ENCODE results near the gene UPK1A. TPM values are rescaled to one million over a fixed set of nuclear protein-coding genes. Genes with fewer than 3 reads are reported as not detected.

UPK1A gene
- not detected for total RNA-seq

DNA sequence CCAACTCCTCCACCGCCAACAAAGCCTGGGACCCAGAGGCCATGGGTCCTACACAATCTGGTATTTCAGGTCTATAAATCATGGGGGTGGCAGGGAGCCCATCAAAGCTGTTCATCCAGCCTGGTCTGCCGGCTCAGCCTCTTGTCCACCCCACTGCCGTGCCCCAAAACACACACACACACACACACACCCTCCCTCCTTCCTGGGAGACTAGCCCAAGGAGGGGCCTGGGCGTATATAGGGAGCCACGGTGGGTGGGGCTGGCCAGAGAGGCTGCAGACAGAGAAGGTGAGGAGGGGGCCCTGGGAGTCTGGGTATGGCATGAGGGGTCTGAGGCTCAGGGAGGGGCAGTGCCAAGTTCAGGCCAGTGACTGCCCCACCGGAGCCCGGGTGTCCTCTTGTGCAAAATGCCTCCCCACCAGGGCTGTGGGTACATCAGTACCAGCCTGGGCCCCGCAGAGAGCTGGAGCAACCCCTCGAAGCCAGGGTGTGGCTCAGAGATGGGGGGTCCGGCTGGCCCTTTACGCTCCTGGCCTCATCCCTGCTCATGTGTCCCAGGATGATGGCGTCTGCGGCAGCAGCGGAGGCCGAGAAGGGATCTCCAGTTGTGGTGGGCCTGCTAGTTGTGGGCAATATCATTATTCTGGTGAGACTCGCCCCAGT, at the start of gene UPK1A:
UPK1A (plus strand) TSS at position 267 of the 663 bp plus-strand sequence; CDS start at position 563, 296 bp downstream.
- TF ChIP-seq, protein P1, sequence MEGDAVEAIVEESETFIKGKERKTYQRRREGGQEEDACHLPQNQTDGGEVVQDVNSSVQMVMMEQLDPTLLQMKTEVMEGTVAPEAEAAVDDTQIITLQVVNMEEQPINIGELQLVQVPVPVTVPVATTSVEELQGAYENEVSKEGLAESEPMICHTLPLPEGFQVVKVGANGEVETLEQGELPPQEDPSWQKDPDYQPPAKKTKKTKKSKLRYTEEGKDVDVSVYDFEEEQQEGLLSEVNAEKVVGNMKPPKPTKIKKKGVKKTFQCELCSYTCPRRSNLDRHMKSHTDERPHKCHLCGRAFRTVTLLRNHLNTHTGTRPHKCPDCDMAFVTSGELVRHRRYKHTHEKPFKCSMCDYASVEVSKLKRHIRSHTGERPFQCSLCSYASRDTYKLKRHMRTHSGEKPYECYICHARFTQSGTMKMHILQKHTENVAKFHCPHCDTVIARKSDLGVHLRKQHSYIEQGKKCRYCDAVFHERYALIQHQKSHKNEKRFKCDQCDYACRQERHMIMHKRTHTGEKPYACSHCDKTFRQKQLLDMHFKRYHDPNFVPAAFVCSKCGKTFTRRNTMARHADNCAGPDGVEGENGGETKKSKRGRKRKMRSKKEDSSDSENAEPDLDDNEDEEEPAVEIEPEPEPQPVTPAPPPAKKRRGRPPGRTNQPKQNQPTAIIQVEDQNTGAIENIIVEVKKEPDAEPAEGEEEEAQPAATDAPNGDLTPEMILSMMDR (IDR thresholded peaks at IDR 0.05), result no peak
- no peak for TF ChIP-seq POLR2A (IDR thresholded peaks at IDR 0.05)
- ATAC-seq, result no peak
- no peaks in the 10 kb centered on the region for H3K36me3 ChIP-seq (replicated peaks in 1 of 2; ENCODE audit: insufficient read depth in 1 of 2, low read depth in 2 of 2)

DNA sequence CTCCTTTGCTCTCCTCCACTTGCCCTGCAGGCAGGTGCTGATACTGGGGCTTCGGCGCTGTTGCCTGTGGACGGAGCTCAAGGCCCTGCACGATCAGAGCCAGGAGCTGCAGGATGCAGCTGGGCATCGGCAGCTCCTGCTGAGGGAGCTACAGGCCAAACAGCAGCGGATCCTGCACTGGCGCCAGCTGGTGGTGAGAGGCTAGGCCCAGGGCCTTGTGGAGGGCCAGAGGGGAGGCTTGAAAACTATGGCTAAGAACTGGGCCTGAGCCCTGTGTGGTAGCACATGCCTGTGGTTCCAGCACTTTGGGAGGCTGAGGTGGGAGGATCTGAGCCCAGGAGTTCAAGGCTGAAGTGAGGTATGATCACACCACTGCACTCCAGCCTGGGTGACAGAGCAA, 47.5 kb upstream of the UPK1A start:
- intact Hi-C loops (cut with DNase I), result no loop called here

More for the DNA sequence above, at the start of gene UPK1A:
- WGBS, 2 donors, result 26 to 40% methylated on average over 6 to 11 of the region's 16 CpGs
- Histone ChIP-seq H3K27me3 (no peaks in the 10 kb centered on the region), H3K27ac (no peak within 1 kb of the TSS), H3K9me3 (no peaks in the 10 kb centered on the region), H3K4me1 (no peaks in the 10 kb centered on the region), H3K4me3 (no peak within 1 kb of the TSS)
- DNase-seq, result no peak
- intact Hi-C loops (cut with DNase I), result no loop called here

DNA sequence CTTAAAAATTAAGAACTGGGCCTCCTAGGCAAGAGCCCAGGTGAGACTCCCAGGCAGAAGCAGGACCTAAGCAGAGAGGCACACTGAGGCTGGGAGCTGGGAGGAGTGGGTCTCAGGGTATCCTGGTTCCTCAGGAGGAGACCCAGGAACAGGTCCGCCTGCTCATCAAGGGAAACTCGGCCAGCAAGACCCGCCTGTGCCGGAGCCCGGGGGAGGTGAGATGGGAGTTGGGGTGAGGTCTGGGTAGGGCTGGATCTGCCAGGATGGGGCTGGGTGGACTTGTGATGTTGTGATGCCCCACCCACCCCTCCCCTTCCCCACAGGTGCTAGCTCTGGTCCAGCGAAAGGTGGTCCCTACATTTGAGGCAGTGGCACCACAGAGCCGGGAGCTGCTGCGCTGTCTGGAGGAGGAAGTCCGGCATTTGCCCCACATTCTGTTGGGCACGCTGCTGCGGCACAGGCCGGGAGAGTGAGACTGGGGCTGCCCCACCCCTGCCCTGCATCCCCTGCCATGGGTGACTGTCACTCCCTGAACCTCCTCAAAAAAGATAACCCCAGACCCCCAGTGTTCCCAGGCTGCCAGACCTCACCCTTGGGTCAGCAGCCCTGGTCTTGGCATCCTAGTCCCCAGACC, 46.9 kb upstream of the UPK1A start:
- WGBS, 2 donors, result 84 to 95% methylated on average over 5 to 12 of the region's 12 CpGs
- H3K27me3 ChIP-seq, result no peaks in the 10 kb centered on the region
- intact Hi-C loops (cut with DNase I), result no loop called here
- H3K36me3 ChIP-seq (replicated peaks in 1 of 2; ENCODE audit: insufficient read depth in 1 of 2, low read depth in 2 of 2), result no peaks in the 10 kb centered on the region
- H3K9me3 ChIP-seq, result no peaks in the 10 kb centered on the region
- DNase-seq (no peak), ATAC-seq (no peak)
- H3K4me1 ChIP-seq, result no peaks in the 10 kb centered on the region
- no peak for TF ChIP-seq POLR2A (IDR thresholded peaks at IDR 0.05)
- TF ChIP-seq, protein P1 (IDR thresholded peaks at IDR 0.05), result no peak
- no peak overlapping the region for H3K27ac ChIP-seq
- H3K4me3 ChIP-seq, result no peak overlapping the region

More for the DNA sequence above, 47.5 kb upstream of the UPK1A start:
- 80 to 84% methylated on average over 7 of the region's 7 CpGs for whole genome bisulfite sequencing, 2 donors
- DNase-seq (no peak), ATAC-seq (no peak)
- H3K4me1 ChIP-seq, result no peaks in the 10 kb centered on the region
- no peaks in the 10 kb centered on the region for H3K9me3 ChIP-seq
- H3K27ac ChIP-seq, result no peak overlapping the region
- H3K4me3 ChIP-seq, result no peak overlapping the region
- H3K36me3 ChIP-seq (replicated peaks in 1 of 2; ENCODE audit: insufficient read depth in 1 of 2, low read depth in 2 of 2), result no peaks in the 10 kb centered on the region
- H3K27me3 ChIP-seq, result no peaks in the 10 kb centered on the region
- TF ChIP-seq, protein P1 (IDR thresholded peaks at IDR 0.05), result no peak
- TF ChIP-seq POLR2A (IDR thresholded peaks at IDR 0.05), result no peak

DNA sequence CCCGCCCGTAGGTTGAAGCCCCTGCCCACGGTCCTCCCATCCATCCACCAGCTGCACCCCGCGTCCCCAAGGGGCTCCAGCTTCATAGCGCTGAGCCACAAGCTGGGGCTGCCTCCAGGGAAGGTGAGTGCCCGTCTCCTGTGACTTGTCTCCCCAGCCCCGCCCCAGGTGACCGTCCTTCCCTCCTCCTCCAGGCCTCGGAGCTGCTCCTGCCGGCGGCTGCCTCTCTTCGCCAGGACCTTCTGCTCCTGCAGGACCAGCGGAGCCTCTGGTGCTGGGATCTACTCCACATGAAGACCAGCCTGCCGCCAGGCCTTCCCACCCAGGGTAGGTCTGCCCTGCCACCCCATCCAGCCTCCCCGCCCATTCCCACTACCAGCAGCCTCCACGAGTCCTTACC, 46.3 kb upstream of the UPK1A start:
- Histone ChIP-seq H3K27me3 (no peaks in the 10 kb centered on the region), H3K27ac (no peak overlapping the region), H3K36me3 (replicated peaks in 1 of 2; ENCODE audit: insufficient read depth in 1 of 2, low read depth in 2 of 2) (no peaks in the 10 kb centered on the region), H3K9me3 (no peaks in the 10 kb centered on the region), H3K4me3 (no peak overlapping the region), H3K4me1 (no peaks in the 10 kb centered on the region)
- DNase-seq (no peak), ATAC-seq (no peak)
- TF ChIP-seq, protein P1 (IDR thresholded peaks at IDR 0.05), result no peak
- TF ChIP-seq POLR2A (IDR thresholded peaks at IDR 0.05), result no peak
- intact Hi-C loops (cut with DNase I), result no loop called here
- 84 to 93% methylated on average over 8 to 12 of the region's 17 CpGs for WGBS, 2 donors

All from body of pancreas (tissue), 4 donors.